Left ventricle myocardium inferior (tissue), 1 donor: ENCODE results near the gene TYRP1. TPM values are rescaled to one million over a fixed set of nuclear protein-coding genes. Genes with fewer than 3 reads are reported as not detected.

Source experiments
- DNase-seq: peaks from one replicate; pipeline ENCODE4 v3.0.0-alpha.2; 2020
- H3K27ac ChIP-seq: fragments of 200-600 bp; replicated peaks from 2 replicates; pipeline ENCODE4 v1.8.0; 2021
- H3K27me3 ChIP-seq: fragments of 200-600 bp; 2 replicates; pipeline ENCODE4 v1.8.0; 2021; ENCODE audit warnings: low read depth
- H3K36me3 ChIP-seq: fragments of 200-600 bp; 2 replicates; pipeline ENCODE4 v1.8.0; 2021
- H3K4me1 ChIP-seq: fragments of 200-600 bp; 2 replicates; pipeline ENCODE4 v1.8.0; 2021
- H3K4me3 ChIP-seq: fragments of 200-600 bp; 2 replicates; pipeline ENCODE4 v1.8.0; 2021; ENCODE audit warnings: mild to moderate bottlenecking, moderate library complexity
- H3K9me3 ChIP-seq: fragments of 200-600 bp; replicated peaks from 2 replicates; pipeline ENCODE4 v1.8.0; 2021
- intact Hi-C: fragments of 100-400 bp; cut with micrococcal nuclease; formaldehyde crosslinking; loops from one replicate; pipeline ENCODE4 v1.11.0; 2022
- total RNA-seq: library from RNA; stranded (reverse); fragmentation: NEBNext Ultra II Directional; extraction: Animal tissue kit (Norgen Biotek cat#: 25700); gene quantifications from one replicate; pipeline ENCODE4 v1.2.1, GENCODE V29; 2021
- TF ChIP-seq, protein P1 (sequence below): fragments of 200-600 bp; IDR thresholded peaks from 2 replicates; pipeline ENCODE4 v1.8.0; 2021; ENCODE audit warnings: antibody characterized with exemption, mild to moderate bottlenecking, borderline replicate concordance
- donor health status: DM: no; HTN: yes; CAD: no; lungs with severe emphysema.

TYRP1 gene
- total RNA-seq, 1 donor from 2014 or later = 74.1 TPM

DNA sequence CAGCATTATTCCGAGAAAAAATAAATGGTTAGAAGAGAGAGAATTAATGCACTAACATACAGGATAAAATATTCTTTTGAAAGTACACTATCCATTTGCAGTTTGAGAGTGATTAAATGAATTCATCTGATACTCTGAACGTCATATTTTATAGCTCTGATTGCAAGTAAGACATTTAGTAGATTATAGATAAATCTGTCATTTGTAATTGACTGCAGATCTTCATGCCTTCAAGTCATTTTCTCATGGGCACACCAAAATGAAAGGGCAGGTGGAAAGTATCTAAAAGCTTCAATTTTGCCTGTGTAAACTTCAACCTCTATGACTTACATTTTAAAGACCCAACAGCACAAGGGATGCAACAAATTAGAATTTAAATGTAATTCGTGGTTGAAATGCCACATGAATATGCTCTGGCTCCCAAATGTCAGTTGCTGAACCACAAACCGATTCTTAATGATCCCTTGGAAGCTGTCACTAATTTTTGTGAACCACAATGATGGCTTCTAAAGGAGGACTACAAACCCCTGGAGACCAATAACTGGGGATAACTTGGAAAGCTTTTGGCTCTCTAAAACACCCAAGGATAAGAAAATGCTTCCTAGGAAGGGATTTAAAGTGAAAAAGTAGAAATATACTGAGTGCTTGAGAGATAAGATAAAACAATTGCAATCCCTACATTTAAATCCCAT is 3.9 kb downstream of the TYRP1 start:
- Histone ChIP-seq H3K9me3 (no peaks in the 10 kb centered on the region), H3K27ac (peak overlapping the region; percentile 6), H3K4me3 (peak overlapping the region; percentile 62), H3K27me3 (no peaks in the 10 kb centered on the region), H3K36me3 (no peaks in the 10 kb centered on the region), H3K4me1 (peaks cover 30% of the 10 kb centered on the region)
- intact Hi-C loops = no loop called here
- TF ChIP-seq, protein P1, sequence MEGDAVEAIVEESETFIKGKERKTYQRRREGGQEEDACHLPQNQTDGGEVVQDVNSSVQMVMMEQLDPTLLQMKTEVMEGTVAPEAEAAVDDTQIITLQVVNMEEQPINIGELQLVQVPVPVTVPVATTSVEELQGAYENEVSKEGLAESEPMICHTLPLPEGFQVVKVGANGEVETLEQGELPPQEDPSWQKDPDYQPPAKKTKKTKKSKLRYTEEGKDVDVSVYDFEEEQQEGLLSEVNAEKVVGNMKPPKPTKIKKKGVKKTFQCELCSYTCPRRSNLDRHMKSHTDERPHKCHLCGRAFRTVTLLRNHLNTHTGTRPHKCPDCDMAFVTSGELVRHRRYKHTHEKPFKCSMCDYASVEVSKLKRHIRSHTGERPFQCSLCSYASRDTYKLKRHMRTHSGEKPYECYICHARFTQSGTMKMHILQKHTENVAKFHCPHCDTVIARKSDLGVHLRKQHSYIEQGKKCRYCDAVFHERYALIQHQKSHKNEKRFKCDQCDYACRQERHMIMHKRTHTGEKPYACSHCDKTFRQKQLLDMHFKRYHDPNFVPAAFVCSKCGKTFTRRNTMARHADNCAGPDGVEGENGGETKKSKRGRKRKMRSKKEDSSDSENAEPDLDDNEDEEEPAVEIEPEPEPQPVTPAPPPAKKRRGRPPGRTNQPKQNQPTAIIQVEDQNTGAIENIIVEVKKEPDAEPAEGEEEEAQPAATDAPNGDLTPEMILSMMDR = no peak
- no peak for DNase-seq

DNA sequence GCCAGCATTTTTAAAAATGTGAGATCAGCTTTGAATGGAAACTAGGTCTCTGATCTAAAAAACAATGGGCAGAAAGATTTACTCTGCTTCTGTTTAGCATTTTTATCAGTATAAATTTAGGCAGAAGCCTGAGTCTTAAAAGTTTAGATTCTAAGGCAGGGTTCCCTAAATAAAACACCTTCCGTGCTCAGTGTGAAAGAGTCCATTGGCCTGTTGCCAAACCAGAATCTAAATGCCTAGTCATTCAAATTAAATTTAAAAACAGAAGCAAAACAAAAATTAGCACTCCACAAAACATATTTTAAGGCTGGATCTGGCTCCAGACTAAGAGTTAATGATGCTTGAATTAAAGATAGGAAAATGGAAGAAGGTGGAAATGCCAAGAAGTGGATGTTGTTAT is 4.5 kb downstream of the TYRP1 start:
- TF ChIP-seq, protein P1 = no peak
- peak overlapping the region; percentile 56 for H3K27ac ChIP-seq
- no peaks in the 10 kb centered on the region for H3K27me3 ChIP-seq
- DNase-seq = no peak
- peak overlapping the region; percentile 62 for H3K4me3 ChIP-seq
- no peaks in the 10 kb centered on the region for H3K9me3 ChIP-seq
- intact Hi-C loops = no loop called here
- no peaks in the 10 kb centered on the region for H3K36me3 ChIP-seq
- peaks cover 30% of the 10 kb centered on the region for H3K4me1 ChIP-seq

DNA sequence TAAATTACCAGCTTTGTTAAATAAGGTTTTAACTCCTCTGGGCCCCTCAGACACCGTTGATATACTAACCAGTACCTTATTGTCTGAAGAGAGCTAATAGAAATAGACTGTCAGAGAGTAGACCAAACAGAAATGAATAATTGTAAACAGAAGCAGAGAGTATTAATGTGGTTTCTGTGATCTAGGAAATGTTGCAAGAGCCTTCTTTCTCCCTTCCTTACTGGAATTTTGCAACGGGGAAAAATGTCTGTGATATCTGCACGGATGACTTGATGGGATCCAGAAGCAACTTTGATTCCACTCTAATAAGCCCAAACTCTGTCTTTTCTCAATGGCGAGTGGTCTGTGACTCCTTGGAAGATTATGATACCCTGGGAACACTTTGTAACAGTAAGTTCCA is 5.1 kb downstream of the TYRP1 start:
- TF ChIP-seq, protein P1 = no peak
- intact Hi-C loops = no loop called here

DNA sequence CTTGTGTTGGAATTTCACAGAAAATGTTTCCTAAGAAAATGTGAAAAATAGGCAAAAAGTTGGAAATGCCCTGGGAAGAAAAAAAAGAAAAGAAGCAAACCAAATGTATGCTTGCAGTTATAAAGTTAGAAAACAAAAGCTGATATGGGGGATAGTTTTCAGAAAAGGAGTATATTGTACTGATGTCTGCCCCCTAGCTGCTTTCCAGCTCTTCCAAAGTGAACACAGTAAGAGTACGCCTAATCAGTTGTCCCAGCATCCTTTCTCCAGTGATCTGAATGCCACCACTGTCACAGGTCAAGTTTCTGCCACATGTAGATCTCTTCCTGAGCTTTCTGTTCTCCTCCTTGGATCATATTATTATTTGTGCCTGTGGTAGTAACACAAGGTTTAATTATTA is 5.8 kb downstream of the TYRP1 start:
- DNase-seq = no peak
- Histone ChIP-seq H3K4me1 (peaks cover 32% of the 10 kb centered on the region), H3K27me3 (no peaks in the 10 kb centered on the region), H3K27ac (peak overlapping the region; percentile 56), H3K36me3 (no peaks in the 10 kb centered on the region), H3K9me3 (no peaks in the 10 kb centered on the region), H3K4me3 (peak overlapping the region; percentile 62)
- TF ChIP-seq, protein P1 = peak; percentile 44
- intact Hi-C loops = no loop called here

More for the DNA sequence above, 5.1 kb downstream of the TYRP1 start:
- Histone ChIP-seq H3K9me3 (no peaks in the 10 kb centered on the region), H3K4me1 (peaks cover 30% of the 10 kb centered on the region), H3K4me3 (peak overlapping the region; percentile 62), H3K27me3 (no peaks in the 10 kb centered on the region), H3K27ac (peak overlapping the region; percentile 56), H3K36me3 (no peaks in the 10 kb centered on the region)
- no peak for DNase-seq

DNA sequence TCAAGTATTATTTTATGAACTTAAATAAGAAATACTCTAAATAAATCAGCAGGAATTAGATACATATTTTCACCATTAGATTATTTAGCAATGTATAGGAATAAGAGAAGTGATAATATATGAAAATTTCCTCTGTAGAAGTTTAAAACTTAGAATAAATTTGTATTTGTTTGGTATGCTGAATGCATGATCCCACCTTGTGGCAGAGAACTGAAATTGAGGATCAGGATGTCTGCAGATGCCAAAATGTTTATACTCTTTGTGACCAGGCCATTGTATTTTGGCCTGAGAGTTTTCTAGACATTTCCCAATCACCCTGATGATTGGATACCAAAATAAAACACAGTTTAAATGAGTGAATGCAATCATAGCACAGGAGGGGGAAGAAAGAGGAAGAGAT is 6.3 kb downstream of the TYRP1 start:
- H3K27ac ChIP-seq = no peak overlapping the region
- TF ChIP-seq, protein P1 = peak; percentile 9
- H3K9me3 ChIP-seq = no peaks in the 10 kb centered on the region
- DNase-seq = no peak
- H3K4me1 ChIP-seq = peaks cover 34% of the 10 kb centered on the region
- intact Hi-C loops = no loop called here
- H3K27me3 ChIP-seq = no peaks in the 10 kb centered on the region
- no peak overlapping the region for H3K4me3 ChIP-seq
- peaks cover 1% of the 10 kb centered on the region for H3K36me3 ChIP-seq
